Activated gamma-delta T cell treated with Interleukin-2 at 50 U/mL for 16 hours (primary cell): ENCODE measurements around the gene CYTH2.

Experiments used
- DNase-seq: peaks from one replicate; pipeline ENCODE4 v3.0.0-alpha.2; 2020

Gene CYTH2

DNA sequence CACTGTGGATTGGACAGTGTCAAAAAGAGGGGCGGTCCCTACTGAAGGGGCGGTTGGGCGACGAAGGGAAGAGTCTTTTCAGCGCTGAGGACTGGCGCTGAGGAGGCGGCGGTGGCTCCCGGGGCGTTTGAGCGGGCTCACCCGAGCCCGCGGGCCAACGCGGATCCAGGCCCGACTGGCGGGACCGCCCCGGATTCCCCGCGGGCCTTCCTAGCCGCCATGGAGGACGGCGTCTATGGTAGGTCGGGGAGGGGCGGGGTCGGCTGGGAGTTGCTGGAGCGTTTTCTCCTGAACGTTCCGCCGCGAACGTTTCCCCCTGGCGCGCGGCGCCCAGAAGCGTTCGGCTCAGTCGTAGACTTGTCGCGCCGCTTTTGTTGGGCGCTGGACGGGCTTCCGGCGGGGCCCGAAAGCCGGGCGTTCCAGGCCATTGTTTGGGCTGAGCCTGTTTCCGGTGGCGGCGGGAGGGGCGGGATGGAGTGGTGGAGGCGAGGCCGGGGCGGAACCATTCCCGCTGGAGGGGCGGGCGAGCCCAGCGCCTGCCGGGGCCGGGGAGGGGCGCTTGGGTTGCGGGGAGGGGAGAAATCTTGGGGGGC is at the start of gene CYTH2:
TSS of gene CYTH2 (plus strand) at position 81 of the 593 bp plus-strand sequence. CDS start at position 220, 139 bp downstream.
- DNase-seq: peak; percentile 67

GRCh38 chr19:48421548-48421947 is 47.6 kb upstream of the CYTH2 start:
- DNase-seq: no peak

DNA sequence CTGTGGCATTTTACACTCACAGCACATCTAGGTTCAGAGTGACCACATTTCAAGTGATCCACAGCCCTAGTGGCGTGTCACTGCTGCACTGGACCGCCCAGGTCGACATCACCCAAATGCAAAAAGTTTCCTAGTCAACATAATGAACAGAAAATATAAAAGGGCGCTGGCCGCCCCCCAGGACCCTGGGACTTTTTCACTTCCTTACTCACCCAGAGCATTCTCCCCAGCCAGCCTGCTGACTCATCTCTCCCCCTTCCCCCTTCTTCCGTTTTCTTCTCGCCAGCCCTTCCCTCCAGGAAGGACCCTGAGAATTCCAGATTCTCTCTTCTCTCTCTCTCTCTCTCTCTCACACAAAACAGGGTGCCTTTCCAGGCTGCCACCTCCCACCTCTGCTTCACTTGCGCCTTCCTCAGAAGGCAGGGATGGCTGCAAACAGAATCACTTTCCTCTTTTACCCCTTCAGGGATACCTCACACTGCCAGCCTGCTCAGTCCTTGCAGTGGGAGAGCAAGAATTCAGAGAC is 44.4 kb upstream of the CYTH2 start:
- no peak for DNase-seq

- DNase-seq: no peak
Observed at GRCh38 chr19:48428670-48429069, 40.5 kb upstream of the CYTH2 start.

- DNase-seq: no peak
Observed at GRCh38 chr19:48433337-48433736, 35.8 kb upstream of the CYTH2 start.

- DNase-seq: no peak
Observed at GRCh38 chr19:48436586-48436985, 32.6 kb upstream of the CYTH2 start.

DNA sequence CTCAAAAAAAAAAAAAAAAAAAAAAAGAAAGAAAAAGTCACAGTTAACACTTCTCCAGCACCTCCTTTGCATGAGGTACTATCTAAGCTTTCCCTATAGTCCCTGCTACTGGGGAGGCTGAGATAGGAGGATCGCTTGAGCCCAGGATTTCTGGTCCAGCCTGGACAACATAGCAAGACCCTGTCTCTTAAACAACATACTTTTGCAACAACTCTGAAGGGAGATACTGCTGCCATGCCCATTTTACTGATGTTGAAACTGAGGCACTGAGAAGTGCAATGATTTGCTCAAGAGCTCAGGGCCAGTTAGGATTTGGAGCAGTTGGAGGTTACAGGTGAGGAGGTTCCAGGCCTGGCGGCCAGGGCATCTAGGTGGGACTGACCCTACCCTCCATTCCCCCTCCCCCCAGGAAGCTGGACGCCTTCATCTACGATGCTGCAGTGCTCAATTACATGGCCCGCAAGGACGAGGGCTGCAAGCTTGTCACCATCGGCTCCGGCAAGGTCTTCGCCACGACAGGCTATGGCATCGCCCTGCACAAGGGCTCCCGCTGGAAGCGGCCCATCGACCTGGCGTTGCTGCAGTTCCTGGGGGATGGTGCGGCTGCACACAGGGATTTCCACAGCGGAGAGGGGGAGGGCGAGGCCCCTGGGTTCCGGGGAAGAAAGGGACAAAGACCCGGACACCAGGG is 27.7 kb upstream of the CYTH2 start:
- DNase-seq: no peak

GRCh38 chr19:48442116-48443035 is 26.8 kb upstream of the CYTH2 start:
- no peak for DNase-seq

DNA sequence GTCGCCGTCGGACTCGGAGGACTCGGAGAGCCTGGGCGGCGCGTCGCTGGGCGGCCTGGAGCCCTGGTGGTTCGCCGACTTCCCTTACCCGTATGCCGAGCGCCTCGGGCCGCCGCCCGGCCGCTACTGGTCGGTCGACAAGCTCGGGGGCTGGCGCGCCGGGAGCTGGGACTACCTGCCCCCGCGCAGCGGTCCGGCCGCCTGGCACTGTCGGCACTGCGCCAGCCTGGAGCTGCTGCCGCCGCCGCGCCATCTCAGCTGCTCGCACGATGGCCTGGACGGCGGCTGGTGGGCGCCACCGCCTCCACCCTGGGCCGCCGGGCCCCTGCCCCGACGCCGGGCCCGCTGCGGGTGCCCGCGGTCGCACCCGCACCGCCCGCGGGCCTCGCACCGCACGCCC is 25.9 kb upstream of the CYTH2 start:
- DNase-seq: no peak

DNA sequence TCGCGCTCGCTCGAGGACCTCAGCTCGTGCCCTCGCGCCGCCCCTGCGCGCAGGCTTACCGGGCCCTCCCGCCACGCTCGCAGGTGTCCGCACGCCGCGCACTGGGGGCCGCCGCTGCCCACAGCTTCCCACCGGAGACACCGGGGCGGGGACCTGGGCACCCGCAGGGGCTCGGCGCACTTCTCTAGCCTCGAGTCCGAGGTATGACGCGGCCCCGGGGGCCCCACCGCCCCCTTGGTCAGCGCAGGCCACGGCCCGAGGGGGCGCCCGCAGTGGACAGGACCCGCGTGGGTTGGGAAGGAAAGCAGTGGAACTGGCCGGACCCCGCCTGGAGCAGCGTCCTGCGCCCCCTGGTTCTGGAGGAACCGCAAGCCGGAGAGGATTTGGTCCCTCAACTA is 25.4 kb upstream of the CYTH2 start:
- no peak for DNase-seq

- DNase-seq: no peak
Observed at GRCh38 chr19:48444129-48444935, 24.8 kb upstream of the CYTH2 start.

DNA sequence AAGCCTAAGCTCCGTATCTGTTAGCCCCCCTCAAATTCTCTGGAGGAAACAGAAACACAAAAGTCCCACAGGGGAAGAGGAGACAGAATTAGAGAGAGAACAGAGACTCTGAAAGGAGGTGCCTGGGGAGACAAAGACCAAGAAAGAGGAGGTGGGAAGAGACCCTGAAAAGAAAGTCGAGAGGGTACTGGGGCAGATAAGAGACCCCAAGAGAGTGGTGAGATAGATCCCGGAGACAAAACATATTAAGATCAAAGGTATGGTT is 24.3 kb upstream of the CYTH2 start:
- no peak for DNase-seq

DNA sequence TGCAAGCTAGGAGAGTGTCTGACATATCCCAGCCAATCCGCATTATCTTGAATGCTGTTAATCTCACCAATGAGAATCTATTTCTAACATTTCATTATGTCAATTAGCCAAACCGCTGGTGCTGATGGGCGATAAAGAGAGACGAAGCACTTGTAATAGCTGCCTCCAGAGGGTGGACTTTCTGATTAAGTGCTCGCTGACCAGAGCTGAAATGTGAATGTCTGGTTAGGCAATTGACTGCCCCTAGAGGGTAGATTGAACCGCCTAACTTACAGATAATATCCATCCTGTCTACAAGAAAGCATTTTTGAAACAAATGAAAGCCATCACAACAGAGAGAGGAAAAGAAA is 23.9 kb upstream of the CYTH2 start:
- no peak for DNase-seq

DNA sequence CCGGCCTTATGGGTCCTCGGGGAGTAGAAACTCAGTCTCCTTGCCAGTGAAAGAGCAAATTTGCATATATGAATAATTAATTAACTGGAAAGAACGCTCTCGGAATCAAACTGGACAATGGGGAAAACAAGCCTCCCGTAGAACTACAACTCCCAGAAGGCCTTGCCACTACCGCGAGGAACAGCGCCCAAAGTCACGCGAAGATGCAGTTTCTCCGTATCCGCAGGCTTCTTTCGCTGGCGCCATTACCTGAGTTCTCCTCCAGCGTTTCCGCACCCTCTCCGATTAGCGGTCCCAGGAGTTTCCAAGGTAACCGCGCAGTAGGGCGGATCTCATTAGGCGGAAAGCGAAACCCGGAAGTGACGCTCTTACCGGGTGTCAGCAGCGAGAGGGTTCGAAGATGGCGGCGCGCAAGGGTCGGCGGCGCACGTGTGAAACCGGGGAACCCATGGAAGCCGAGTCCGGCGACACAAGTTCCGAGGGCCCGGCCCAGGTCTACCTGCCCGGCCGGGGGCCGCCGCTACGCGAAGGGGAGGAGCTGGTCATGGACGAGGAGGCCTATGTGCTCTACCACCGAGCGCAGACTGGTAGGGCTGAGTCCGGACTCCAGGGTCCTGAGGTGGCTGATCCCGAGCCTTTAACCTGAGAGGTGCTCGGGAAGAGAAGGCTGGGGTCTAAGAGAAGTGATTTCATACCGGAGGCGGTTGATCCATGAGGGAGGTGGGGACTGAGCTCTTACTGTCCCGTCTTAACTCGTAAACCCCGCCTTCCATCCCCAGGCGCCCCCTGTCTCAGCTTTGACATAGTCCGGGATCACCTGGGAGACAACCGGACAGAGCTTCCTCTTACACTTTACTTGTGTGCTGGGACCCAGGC is 23.3 kb upstream of the CYTH2 start, which contains the start of gene GRWD1:
TSS of gene GRWD1 (plus strand) at position 378 of the 876 bp plus-strand sequence. CDS start at position 401, 23 bp downstream.
- peak; percentile 91 for DNase-seq

DNA sequence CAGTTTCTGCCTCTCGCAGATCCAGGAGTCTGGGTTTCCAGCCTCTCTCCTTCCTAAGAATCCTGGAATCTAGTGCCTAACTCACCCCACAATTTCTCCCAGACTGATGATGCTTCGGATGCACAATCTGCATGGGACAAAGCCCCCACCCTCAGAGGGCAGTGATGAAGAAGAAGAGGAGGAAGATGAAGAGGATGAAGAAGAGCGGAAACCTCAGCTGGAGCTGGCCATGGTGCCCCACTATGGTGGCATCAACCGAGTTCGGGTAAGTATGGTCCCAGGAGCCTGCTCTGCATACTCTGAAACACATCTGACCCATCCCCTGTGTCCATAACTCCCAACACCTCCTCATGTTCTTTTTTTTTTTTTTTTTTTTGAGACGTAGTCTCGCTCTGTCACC is 22.6 kb upstream of the CYTH2 start:
- DNase-seq: no peak

DNA sequence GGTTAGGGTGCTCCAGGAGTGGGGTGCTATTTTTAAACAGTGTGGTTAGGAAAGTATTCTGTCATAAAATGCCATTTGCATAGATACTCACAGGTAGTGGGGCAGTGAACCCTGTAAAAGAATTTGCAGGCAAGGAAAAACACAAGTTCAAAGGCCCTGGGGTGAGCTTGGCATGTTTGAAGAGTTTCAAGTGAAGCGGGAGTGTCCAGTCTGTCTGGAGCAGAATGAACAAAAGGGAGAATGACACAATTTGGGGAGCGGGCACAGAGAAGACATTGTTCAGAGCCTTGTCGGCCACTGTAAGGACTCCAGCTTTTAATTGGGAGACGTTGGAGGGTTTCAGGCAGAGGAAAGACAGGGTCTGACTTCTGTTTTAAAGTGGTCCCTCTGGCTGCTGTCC is 20.6 kb upstream of the CYTH2 start:
- no peak for DNase-seq

- DNase-seq: no peak
Observed at GRCh38 chr19:48450441-48450840, 18.7 kb upstream of the CYTH2 start.

GRCh38 chr19:48450863-48451262 is 18.3 kb upstream of the CYTH2 start:
- DNase-seq: no peak

- DNase-seq: no peak
Observed at GRCh38 chr19:48451624-48452023, 17.5 kb upstream of the CYTH2 start.

- no peak for DNase-seq
Observed at GRCh38 chr19:48452289-48453190, 16.6 kb upstream of the CYTH2 start.
